Activated gamma-delta T cell treated with Interleukin-2 at 50 U/mL for 16 hours (primary cell): ENCODE measurements around the gene TBX21.

Experiments
- DNase-seq: peaks from one replicate; pipeline ENCODE4 v3.0.0-alpha.2; 2020

TBX21 gene

DNA sequence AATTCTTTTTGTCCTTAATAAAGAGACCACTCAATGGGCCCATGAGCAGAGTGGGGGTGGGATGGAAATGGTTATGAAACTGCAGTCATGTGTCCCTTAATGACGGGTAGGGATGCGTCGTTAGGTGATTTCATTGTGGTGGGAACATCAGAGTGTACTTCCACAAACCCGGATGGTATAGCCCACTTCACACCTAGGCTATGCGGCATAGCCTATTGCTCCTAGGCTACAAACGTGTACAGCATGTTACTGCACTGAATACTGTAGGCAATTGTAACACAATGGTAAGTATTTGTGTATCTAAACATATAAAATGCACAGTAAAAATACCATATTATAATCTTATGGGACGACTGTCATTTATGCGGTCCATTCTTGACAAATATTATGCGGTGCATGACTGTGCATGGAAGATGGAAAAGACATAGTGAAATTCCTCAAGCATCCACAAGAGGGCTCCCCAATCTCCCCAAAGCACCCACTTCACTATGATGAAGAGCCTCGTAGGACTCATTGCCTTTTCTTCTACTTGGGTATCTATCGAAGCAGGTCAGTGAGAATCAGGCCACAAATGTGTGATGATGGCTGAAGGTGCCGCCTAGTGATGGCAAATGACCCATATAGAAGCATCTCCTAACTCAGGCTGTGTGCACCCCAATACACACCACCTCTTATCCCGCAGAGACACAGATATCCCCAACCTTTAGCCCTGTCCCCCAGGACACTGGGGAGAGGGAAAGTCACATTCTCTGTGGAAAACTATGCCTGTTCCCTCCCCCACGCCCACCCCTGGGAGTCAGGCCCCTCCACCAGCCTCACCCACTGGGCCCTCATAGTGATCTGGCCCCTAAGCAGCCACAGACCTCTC lies 43.5 kb downstream of the TBX21 start:
- DNase-seq: peak; percentile 35

- no peak for DNase-seq
Measured at GRCh38 chr17:47778184-47778635, 45.2 kb downstream of the TBX21 start.

DNA sequence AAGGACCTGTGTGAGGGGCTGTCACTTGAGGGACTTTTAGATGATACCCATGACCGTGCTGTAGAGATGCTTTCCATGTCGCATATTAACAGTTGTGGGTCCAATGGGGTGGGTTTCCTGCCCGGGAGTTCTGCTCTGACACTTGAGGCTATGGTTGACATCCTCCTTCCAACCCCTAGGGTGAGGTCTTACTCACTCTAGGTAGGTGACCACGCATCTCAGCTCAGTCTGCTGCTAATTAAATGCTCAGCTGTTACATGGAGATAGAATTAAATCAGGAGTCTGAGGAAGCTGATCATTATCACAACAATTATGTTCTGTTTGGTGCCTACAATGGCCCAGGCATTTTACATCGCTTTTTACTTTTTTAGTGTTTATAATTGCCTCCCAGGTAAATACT lies 48.4 kb downstream of the TBX21 start:
- no peak for DNase-seq

DNA sequence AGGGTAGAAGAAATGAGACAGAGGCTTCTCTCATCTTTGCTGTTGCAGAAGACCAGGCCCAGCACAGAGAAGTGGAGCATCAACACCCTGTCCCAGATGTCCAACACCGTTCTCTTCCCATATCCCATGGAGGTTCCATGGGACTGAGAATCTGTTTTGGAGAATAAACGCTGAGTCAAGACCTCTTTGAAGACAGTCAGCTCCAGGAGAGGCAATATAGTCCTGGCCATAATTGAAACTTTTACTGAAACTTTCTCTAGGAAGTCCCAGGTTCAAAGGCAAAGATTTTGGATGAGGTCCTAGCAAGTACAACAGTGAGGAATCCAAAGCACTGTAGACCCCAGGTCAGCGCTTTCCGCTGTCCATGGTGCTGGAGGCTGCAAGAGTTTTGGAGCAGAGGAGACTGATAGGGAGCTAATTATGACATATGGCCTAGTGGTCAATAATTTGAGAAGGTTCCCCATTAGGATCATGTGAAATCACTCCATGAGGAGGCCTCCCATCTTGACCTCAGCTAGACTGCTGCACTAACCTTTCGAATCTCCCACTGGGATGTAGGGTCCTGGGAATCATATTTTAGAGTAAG lies 52.6 kb downstream of the TBX21 start:
- no peak for DNase-seq

GRCh38 chr17:47789611-47790561 lies 56.9 kb downstream of the TBX21 start:
- DNase-seq: peak; percentile 41

GRCh38 chr17:47791025-47791424 lies 58.0 kb downstream of the TBX21 start:
- no peak for DNase-seq

DNA sequence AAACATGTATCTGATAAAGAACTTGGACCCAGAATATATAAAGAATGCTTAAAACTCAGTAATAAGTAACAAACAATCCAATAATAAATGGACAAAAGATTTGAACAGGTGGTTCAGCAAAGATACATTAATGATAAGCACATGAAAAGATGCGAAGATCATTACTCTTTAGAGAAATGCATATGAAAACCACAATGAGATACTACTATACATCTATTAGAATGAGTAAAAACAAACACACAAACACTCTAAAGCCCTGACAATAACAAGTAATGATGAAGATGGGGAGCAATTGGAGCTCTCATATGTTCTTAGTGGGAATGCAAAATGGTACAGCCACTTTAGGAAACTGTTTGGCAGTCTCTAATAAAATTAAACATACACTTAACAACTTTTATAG lies 59.4 kb downstream of the TBX21 start:
- no peak for DNase-seq

DNA sequence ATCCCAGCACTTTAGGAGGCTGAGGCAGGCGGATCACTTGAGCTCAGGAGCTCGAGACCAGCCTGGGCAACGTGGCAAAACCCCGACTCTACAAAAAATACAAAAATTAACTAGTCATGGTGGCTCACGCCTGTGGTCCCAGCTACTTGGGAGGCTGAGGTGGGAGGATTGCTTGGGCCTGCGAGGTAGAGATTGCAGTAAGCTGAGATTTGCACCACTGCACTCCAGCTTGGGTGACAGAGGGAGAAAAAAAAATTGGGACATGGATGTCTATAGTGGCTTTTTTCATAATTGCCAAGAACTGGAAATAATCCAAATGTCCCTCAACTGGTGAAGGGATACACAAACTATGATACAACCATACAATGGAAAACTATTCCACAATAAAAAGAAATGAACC lies 59.9 kb downstream of the TBX21 start:
- no peak for DNase-seq
